H9 (cell line): Measurements from ENCODE around the gene PTGER3. TPM values are rescaled to one million over a fixed set of nuclear protein-coding genes. Genes with fewer than 3 reads are reported as not detected.

Source experiments
- DNase-seq: peaks from one replicate; pipeline ENCODE4 v3.0.0-alpha.2; 2017
- H2AFZ ChIP-seq: one replicate; pipeline ENCODE4 v1.6.1; 2013; ENCODE audit warnings: mild to moderate bottlenecking, low read length, control low read depth, moderate library complexity
- H2AK5ac ChIP-seq: 2 replicates; pipeline ENCODE4 v1.6.1; 2013; ENCODE audit warnings: low read length, control low read depth, mixed read lengths; ENCODE audit not compliant: insufficient read length
- H2BK120ac ChIP-seq: one replicate; pipeline ENCODE4 v1.6.1; 2013; ENCODE audit warnings: low read depth, mild to moderate bottlenecking, low read length, control low read depth, inconsistent platforms; ENCODE audit not compliant: poor library complexity, severe bottlenecking
- H2BK12ac ChIP-seq: 2 replicates; pipeline ENCODE4 v1.6.1; 2013; ENCODE audit warnings: low read length, control low read depth, mixed read lengths, low read depth; ENCODE audit not compliant: insufficient read length
- H2BK15ac ChIP-seq: 2 replicates; pipeline ENCODE4 v1.6.1; 2013; ENCODE audit warnings: low read depth, low read length, control low read depth
- H2BK20ac ChIP-seq: one replicate; pipeline ENCODE4 v1.6.1; 2013; ENCODE audit warnings: low read depth, mild to moderate bottlenecking, low read length, control low read depth, inconsistent platforms; ENCODE audit not compliant: poor library complexity, severe bottlenecking
- H2BK5ac ChIP-seq: 2 replicates; pipeline ENCODE4 v1.6.1; 2013; ENCODE audit warnings: low read length, control low read depth, mixed read lengths; ENCODE audit not compliant: insufficient read length
- H3K14ac ChIP-seq: 2 replicates; pipeline ENCODE4 v1.6.1; 2013; ENCODE audit warnings: low read length, control low read depth; ENCODE audit not compliant: insufficient read depth
- H3K18ac ChIP-seq: 2 replicates; pipeline ENCODE4 v1.6.1; 2013; ENCODE audit warnings: low read depth, mild to moderate bottlenecking, mixed read lengths, low read length, control low read depth; ENCODE audit not compliant: insufficient read length
- H3K23ac ChIP-seq: 2 replicates; pipeline ENCODE4 v1.6.1; 2013; ENCODE audit warnings: low read length, control low read depth, mixed read lengths, low read depth; ENCODE audit not compliant: insufficient read length
- H3K23me2 ChIP-seq: 2 replicates; pipeline ENCODE4 v1.6.1; 2013; ENCODE audit warnings: low read depth, mild to moderate bottlenecking, mixed read lengths, low read length, control low read depth; ENCODE audit not compliant: insufficient read length, poor library complexity, severe bottlenecking
- H3K27ac ChIP-seq: 2 replicates; pipeline ENCODE4 v1.5.1; 2013; ENCODE audit warnings: low read length, control low read depth, mixed read lengths, low read depth; ENCODE audit not compliant: insufficient read length
- H3K27me3 ChIP-seq: 2 replicates; pipeline ENCODE4 v1.6.1; 2013; ENCODE audit warnings: low read length, control low read depth, inconsistent platforms; ENCODE audit not compliant: insufficient read depth
- H3K4ac ChIP-seq: 2 replicates; pipeline ENCODE4 v1.6.1; 2013; ENCODE audit warnings: low read depth, mild to moderate bottlenecking, control low read depth, inconsistent platforms, low read length, moderate library complexity
- H3K4me1 ChIP-seq: 2 replicates; pipeline ENCODE4 v1.6.1; 2013; ENCODE audit warnings: low read length, control low read depth, inconsistent platforms; ENCODE audit not compliant: insufficient read depth
- H3K4me2 ChIP-seq: 2 replicates; pipeline ENCODE4 v1.6.1; 2013; ENCODE audit warnings: low read length, control low read depth, mixed read lengths; ENCODE audit not compliant: insufficient read length, insufficient read depth
- H3K56ac ChIP-seq: 2 replicates; pipeline ENCODE4 v1.6.1; 2013; ENCODE audit warnings: low read depth, mild to moderate bottlenecking, mixed read lengths, low read length, control low read depth; ENCODE audit not compliant: insufficient read length
- H3K79me1 ChIP-seq: 2 replicates; pipeline ENCODE4 v1.6.1; 2013; ENCODE audit warnings: low read depth, mild to moderate bottlenecking, moderate library complexity, low read length, control low read depth, inconsistent platforms; ENCODE audit not compliant: insufficient read depth, poor library complexity, severe bottlenecking
- H3K79me2 ChIP-seq: 2 replicates; pipeline ENCODE4 v1.6.1; 2013; ENCODE audit warnings: low read length, control low read depth, inconsistent platforms; ENCODE audit not compliant: insufficient read depth
- H3K9ac ChIP-seq: 2 replicates; pipeline ENCODE4 v1.6.1; 2013; ENCODE audit warnings: low read length, control low read depth, mixed read lengths; ENCODE audit not compliant: insufficient read length; ENCODE audit errors: extremely low read depth
- H3K9me3 ChIP-seq: one replicate; pipeline ENCODE4 v1.6.1; 2013; ENCODE audit warnings: low read depth, low read length, inconsistent platforms; ENCODE audit not compliant: control insufficient read depth
- H3T11ph ChIP-seq: one replicate; pipeline ENCODE4 v1.6.1; 2013; ENCODE audit warnings: mild to moderate bottlenecking, low read length, control low read depth, inconsistent platforms
- H4K20me1 ChIP-seq: one replicate; pipeline ENCODE4 v1.6.1; 2013; ENCODE audit not compliant: control insufficient read depth, insufficient read length, insufficient read depth
- H4K5ac ChIP-seq: 2 replicates; pipeline ENCODE4 v1.6.1; 2013; ENCODE audit warnings: low read depth, mild to moderate bottlenecking, mixed read lengths, low read length, control low read depth; ENCODE audit not compliant: insufficient read length
- H4K8ac ChIP-seq: replicated peaks from 2 replicates; pipeline ENCODE4 v1.6.1; 2013; ENCODE audit warnings: low read length, control low read depth, mixed read lengths, low read depth; ENCODE audit not compliant: insufficient read length
- H4K91ac ChIP-seq: 2 replicates; pipeline ENCODE4 v1.6.1; 2013; ENCODE audit warnings: low read depth, mild to moderate bottlenecking, moderate library complexity, mixed read lengths, low read length, control low read depth; ENCODE audit not compliant: insufficient read length
- H3K27ac Mint-ChIP-seq, 3 experiments: 2 replicates in 2 of 3; 3 replicates in 1 of 3; pipeline ENCODE4 v1.8.0; 2020 to 2021; ENCODE audit warnings: mixed read lengths in 3 of 3, mild to moderate bottlenecking in 1 of 3, moderate library complexity in 1 of 3
- H3K27me3 Mint-ChIP-seq: 2 replicates; pipeline ENCODE4 v1.8.0; 2021; ENCODE audit warnings: low read depth, mild to moderate bottlenecking, moderate library complexity, mixed read lengths
- H3K36me3 Mint-ChIP-seq, 3 experiments: 2 replicates in 2 of 3; 3 replicates in 1 of 3; pipeline ENCODE4 v1.8.0; 2020 to 2021; ENCODE audit warnings: low read depth in 3 of 3, mixed read lengths in 3 of 3; ENCODE audit not compliant: insufficient read depth in 1 of 3
- H3K4me1 Mint-ChIP-seq, 2 experiments: 2 replicates each; pipeline ENCODE4 v1.8.0; 2020; ENCODE audit warnings: mixed read lengths in 2 of 2
- H3K4me3 Mint-ChIP-seq, 2 experiments: 2 replicates in 1 of 2; 3 replicates in 1 of 2; pipeline ENCODE4 v1.8.0; 2020 to 2021; ENCODE audit warnings: mild to moderate bottlenecking in 2 of 2, mixed read lengths in 2 of 2, moderate library complexity in 1 of 2
- H3K9me3 Mint-ChIP-seq, 2 experiments: 2 replicates in 1 of 2; 3 replicates in 1 of 2; pipeline ENCODE4 v1.8.0; 2020; ENCODE audit warnings: mild to moderate bottlenecking in 2 of 2, mixed read lengths in 2 of 2, moderate library complexity in 1 of 2
- WGBS: extraction: QIAGEN DNeasy Blood & Tissue Kit; methylation state at CpG from one replicate; pipeline ENCODE4 v1.1.7; 2013; ENCODE audit warnings: missing lambda C conversion rate, low lambda C conversion rate, mixed read lengths; ENCODE audit not compliant: insufficient read length; ENCODE audit errors: extremely low coverage; 5-methylcytosine and 5-hydroxymethylcytosine counted together
- total RNA-seq: library from RNA; stranded (reverse); gene quantifications from 2 replicates; pipeline ENCODE4 v1.2.1, GENCODE V29; 2021
- TF ChIP-seq, protein P1 (sequence below): fragments of 200-600 bp; sonication (generic); conservative IDR thresholded peaks from 3 replicates; pipeline ENCODE4 v1.8.0; 2021; ENCODE audit warnings: antibody characterized with exemption, mild to moderate bottlenecking

The PTGER3 gene
- total RNA-seq, 1 experiment from 2014 or later: 0.26 TPM

DNA sequence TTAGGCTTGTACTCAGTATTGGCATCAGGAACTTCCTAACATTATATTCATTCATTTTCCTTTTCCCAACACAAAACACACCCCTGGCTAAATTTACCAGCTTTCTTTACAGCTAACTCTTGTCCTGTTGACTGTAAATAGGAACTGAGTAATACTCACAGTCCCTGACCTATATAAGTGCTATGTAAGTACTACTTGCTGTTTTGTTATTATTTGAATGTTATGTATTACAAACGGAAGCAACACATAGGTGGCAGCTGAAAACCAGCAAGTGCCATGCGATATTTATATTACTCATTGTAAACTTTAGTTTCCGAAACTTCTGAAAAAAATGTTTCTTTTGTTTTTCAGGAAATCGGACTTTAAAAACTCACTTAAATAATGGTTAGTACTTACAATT lies 21.5 kb downstream of the PTGER3 start:
- Histone ChIP-seq H3K4me2 (no peak overlapping the region), H3K9me3 (no peaks in the 10 kb centered on the region), H3K23ac (no peak overlapping the region), H3K23me2 (no peaks in the 10 kb centered on the region), H3K4ac (no peak overlapping the region), H4K5ac (no peak overlapping the region), H2BK20ac (no peak overlapping the region), H3K27me3 (no peaks in the 10 kb centered on the region), H4K20me1 (no peaks in the 10 kb centered on the region), H3K4me1 (no peaks in the 10 kb centered on the region), H3K18ac (no peak overlapping the region), H2AK5ac (no peak overlapping the region), H2BK12ac (no peak overlapping the region), H3K9ac (no peak overlapping the region), H2BK15ac (no peak overlapping the region), H3K79me1 (no peaks in the 10 kb centered on the region), H3K14ac (no peak overlapping the region), H4K8ac (no peak overlapping the region), H4K91ac (no peak overlapping the region), H3K56ac (no peak overlapping the region), H2BK5ac (no peak overlapping the region), H3K79me2 (no peaks in the 10 kb centered on the region), H2BK120ac (no peak overlapping the region), H3T11ph (no peak overlapping the region), H3K27ac (no peak overlapping the region), H2AFZ (no peak overlapping the region)
- TF ChIP-seq, protein P1, sequence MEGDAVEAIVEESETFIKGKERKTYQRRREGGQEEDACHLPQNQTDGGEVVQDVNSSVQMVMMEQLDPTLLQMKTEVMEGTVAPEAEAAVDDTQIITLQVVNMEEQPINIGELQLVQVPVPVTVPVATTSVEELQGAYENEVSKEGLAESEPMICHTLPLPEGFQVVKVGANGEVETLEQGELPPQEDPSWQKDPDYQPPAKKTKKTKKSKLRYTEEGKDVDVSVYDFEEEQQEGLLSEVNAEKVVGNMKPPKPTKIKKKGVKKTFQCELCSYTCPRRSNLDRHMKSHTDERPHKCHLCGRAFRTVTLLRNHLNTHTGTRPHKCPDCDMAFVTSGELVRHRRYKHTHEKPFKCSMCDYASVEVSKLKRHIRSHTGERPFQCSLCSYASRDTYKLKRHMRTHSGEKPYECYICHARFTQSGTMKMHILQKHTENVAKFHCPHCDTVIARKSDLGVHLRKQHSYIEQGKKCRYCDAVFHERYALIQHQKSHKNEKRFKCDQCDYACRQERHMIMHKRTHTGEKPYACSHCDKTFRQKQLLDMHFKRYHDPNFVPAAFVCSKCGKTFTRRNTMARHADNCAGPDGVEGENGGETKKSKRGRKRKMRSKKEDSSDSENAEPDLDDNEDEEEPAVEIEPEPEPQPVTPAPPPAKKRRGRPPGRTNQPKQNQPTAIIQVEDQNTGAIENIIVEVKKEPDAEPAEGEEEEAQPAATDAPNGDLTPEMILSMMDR: no peak
- Mint-ChIP-seq H3K4me3 (no peak overlapping the region), H3K27ac (no peak overlapping the region), H3K4me1 (no peaks in the 10 kb centered on the region), H3K9me3 (no peaks in the 10 kb centered on the region), H3K36me3 (no peaks in the 10 kb centered on the region), H3K27me3 (no peaks in the 10 kb centered on the region)
- DNase-seq: no peak
- no CpG with 5 or more reads among the region's 4 CpGs for WGBS
